Osteocyte (in vitro differentiated cells): ENCODE measurements around the gene FIGLA. TPM values are rescaled to one million over a fixed set of nuclear protein-coding genes. Genes with fewer than 3 reads are reported as not detected.
"Not testable (repeated sequence)": the region's sequence is repeated elsewhere in the genome, so short reads cannot be mapped to it uniquely, and the experiment has no call there.

Experiments
- DNase-seq: peaks from one replicate; pipeline ENCODE4 v3.0.0; 2021; ENCODE audit warnings: mixed read lengths; ENCODE audit not compliant: unreplicated experiment; ENCODE audit errors: extremely low spot score
- H3K27ac Mint-ChIP-seq: one replicate; pipeline ENCODE4 v1.8.0; 2021; ENCODE audit warnings: mild to moderate bottlenecking, mixed read lengths; ENCODE audit not compliant: unreplicated experiment
- H3K27me3 Mint-ChIP-seq: one replicate; pipeline ENCODE4 v1.8.0; 2021; ENCODE audit warnings: mixed read lengths; ENCODE audit not compliant: unreplicated experiment
- H3K36me3 Mint-ChIP-seq: one replicate; pipeline ENCODE4 v1.8.0; 2021; ENCODE audit warnings: mixed read lengths; ENCODE audit not compliant: unreplicated experiment
- H3K4me1 Mint-ChIP-seq: one replicate; pipeline ENCODE4 v1.8.0; 2021; ENCODE audit warnings: mixed read lengths; ENCODE audit not compliant: unreplicated experiment
- H3K4me3 Mint-ChIP-seq: one replicate; pipeline ENCODE4 v1.8.0; 2021; ENCODE audit warnings: mild to moderate bottlenecking, moderate library complexity, mixed read lengths; ENCODE audit not compliant: unreplicated experiment
- H3K9me3 Mint-ChIP-seq: one replicate; pipeline ENCODE4 v1.8.0; 2021; ENCODE audit warnings: mixed read lengths; ENCODE audit not compliant: unreplicated experiment
- CTCF ChIP-seq: fragments of 200-600 bp; sonication (generic); IDR thresholded peaks from 2 replicates; pipeline ENCODE4 v1.5.0; 2021; ENCODE audit warnings: antibody characterized with exemption, mild to moderate bottlenecking, moderate library complexity
- total RNA-seq: library from RNA; stranded (reverse); gene quantifications from 2 replicates; pipeline ENCODE4 v1.2.1, GENCODE V29; 2021

FIGLA gene
- total RNA-seq, 1 donor from 2014 or later, result not detected

DNA sequence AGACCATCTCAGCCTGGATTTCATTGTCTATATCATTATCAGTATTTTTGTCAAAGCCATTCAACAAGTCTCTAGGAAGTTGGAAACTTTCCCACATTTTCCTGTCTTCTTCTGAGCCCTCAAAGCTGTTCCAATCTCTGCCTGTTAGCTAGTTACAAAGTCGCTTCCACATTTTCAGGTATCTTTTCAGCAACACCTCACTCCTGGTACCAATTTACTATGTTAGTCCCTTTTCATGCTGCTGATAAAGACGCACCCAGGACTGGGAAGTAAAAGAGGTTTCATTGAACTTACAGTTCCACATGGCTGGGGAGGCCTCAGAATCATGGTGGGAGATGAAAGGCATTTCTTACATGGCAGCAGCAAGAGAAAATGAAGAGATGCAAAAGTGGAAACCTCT is 9.3 kb upstream of the FIGLA start:
- H3K27me3 Mint-ChIP-seq, result peaks cover 28% of the 10 kb centered on the region
- no peak for DNase-seq
- TF ChIP-seq CTCF, result no peak

DNA sequence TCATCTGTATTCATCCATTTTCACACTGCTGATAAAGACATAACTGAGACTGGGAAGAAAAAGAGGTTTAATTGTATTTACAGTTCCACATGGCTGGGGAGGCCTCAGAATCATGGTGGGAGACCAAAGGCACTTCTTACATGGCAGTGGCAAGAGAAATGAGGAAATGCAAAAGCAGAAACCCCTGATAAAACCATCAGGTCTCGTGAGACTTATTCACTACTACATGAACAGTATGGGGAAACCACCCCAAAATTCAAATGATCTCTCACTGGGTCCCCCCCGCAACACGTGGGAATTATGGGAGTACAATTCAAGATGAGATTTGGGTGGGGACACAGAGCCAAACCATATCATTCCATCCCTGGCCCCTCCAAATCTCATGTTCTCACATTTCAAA is 7.6 kb upstream of the FIGLA start:
- not testable (repeated sequence) for H3K36me3 Mint-ChIP-seq

More for the DNA sequence above, 9.3 kb upstream of the FIGLA start:
- Mint-ChIP-seq H3K4me1 (no peaks in the 10 kb centered on the region), H3K27ac (no peak overlapping the region), H3K9me3 (peaks cover 4% of the 10 kb centered on the region), H3K4me3 (no peak overlapping the region), H3K36me3 (no peaks in the 10 kb centered on the region)

DNA sequence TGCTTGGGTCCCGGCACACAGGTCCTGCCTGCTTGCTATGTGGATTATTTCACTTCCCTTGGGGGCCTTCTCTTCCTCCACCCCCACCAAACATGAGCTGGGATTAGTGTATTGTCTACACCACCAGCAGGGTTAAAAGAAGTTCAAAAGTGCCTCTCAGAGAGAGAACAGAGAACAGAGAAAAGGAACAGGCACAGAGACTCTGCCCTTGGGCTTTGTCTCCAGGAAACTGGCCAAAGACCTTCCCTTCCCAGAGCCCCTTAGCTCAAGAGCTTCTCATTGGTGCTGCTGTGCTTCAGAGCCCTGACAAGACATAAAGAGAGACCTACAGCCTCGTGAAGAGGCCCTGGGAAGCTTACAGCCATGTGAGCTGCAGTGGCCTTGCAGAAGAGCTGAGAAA is 7.1 kb upstream of the FIGLA start:
- Mint-ChIP-seq H3K4me3 (no peak overlapping the region), H3K9me3 (peaks cover 4% of the 10 kb centered on the region), H3K27me3 (peaks cover 40% of the 10 kb centered on the region), H3K27ac (no peak overlapping the region), H3K4me1 (no peaks in the 10 kb centered on the region), H3K36me3 (no peaks in the 10 kb centered on the region)
- TF ChIP-seq CTCF, result no peak
- DNase-seq, result no peak

More for the DNA sequence above, 7.6 kb upstream of the FIGLA start:
- not testable (repeated sequence) for DNase-seq, H3K4me3 Mint-ChIP-seq, H3K27ac Mint-ChIP-seq, H3K9me3 Mint-ChIP-seq, H3K4me1 Mint-ChIP-seq
- H3K27me3 Mint-ChIP-seq, result peaks cover 38% of the 10 kb centered on the region

- Mint-ChIP-seq H3K27me3 (peaks cover 50% of the 10 kb centered on the region), H3K4me3 (no peak overlapping the region), H3K36me3 (no peaks in the 10 kb centered on the region), H3K4me1 (no peaks in the 10 kb centered on the region), H3K9me3 (peaks cover 4% of the 10 kb centered on the region), H3K27ac (no peak overlapping the region)
- no peak for DNase-seq
- no peak for TF ChIP-seq CTCF
These were observed 5.8 kb upstream of the FIGLA start for GRCh38 chr2:70796262-70796661.

DNA sequence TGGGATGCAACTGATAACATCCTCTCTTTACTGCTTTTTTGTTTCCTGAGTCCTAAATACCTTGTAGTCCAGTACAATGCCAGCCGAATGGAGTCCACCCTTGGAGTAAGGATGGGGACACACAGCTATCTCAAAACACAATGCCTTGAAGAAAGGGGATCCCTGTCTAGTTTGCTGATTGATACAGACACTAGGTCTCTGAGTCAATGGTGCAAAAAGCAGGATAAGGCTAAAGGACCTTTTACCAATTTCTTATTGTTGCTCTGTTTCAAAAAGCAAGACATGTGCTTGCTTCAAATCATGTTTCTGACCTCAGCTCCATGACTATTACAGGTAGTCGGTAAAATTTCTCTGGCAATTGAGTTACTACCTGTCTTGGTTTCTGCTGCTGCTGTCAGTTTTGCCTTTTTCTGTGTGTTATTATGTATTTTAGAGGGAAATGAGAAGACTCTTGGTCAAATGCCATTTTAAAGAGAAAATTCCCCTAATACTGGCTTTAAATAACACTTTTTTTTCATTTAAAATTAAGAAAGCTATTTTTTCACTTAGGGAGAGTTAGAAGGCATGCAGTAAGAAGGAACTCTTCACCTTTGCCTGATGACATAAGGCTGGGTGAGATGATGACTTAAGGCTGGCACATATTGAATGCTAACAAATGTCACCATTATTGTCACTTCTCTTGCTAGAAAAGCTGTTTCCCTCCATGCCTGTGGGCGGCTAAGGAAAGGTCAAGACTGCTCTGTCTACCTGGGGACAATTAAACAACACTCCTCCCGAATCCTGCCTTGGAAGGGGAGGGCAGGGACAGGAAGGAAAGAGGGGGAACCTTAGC is 4.9 kb upstream of the FIGLA start:
- Mint-ChIP-seq H3K4me1 (peaks cover 4% of the 10 kb centered on the region), H3K4me3 (no peak overlapping the region), H3K27ac (no peak overlapping the region), H3K36me3 (no peaks in the 10 kb centered on the region), H3K9me3 (peaks cover 4% of the 10 kb centered on the region), H3K27me3 (peaks cover 55% of the 10 kb centered on the region)
- DNase-seq, result no peak
- no peak for TF ChIP-seq CTCF
